GM21529 (cell line): Measurements from ENCODE around the gene POLA1.
"Not testable (repeated sequence)": the region's sequence is repeated elsewhere in the genome, so short reads cannot be mapped to it uniquely, and the experiment has no call there.

Experiments used
- ATAC-seq: cut with Tn5 transposase; IDR thresholded peaks from one replicate; pipeline ENCODE4 v1.9.1; 2021; ENCODE audit not compliant: unreplicated experiment

The POLA1 gene

DNA sequence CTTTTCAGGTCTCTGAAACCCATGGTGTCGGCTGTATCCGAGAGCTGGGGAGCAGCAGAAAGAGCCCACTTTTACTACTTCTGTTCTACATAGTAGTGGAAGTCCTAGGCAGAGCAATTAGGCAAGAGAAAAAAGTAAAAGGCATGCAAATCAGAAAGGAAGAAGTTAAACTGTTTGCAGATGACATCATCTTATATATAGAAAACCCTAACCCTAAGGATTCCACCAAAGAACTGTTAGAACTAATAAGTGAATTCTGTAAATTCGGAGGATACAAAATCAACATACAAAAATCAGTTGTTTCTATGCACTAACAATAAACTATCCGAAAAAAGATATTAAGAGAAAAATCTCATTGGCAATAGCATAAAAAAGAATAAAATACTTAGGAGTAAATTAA is 95.3 kb downstream of the POLA1 start:
- no peak for ATAC-seq

GRCh38 chrX:24790166-24790565 is 96.4 kb downstream of the POLA1 start:
- ATAC-seq = no peak

DNA sequence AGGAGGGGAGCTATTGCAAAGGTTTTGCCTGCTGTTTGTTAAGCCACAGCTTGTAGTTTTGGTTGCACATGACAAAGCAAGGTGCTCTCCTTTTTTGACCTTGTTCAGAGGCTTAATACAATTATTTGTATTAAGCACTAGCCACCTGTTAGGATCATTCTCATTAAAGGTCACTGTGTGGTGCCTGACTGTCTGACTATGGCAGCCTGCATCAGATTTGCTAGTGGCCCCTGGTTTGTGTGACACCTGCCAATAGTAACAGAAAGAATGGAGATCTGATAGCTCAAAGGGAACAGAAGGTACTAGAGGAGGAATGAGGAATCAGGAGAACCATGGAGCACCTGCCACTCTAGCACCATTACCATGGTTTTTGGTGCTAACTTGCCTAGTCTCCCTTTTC is 102.5 kb downstream of the POLA1 start:
- ATAC-seq = no peak

GRCh38 chrX:24799078-24799477 is 105.4 kb downstream of the POLA1 start:
- ATAC-seq = no peak

GRCh38 chrX:24799565-24799964 is 105.8 kb downstream of the POLA1 start:
- ATAC-seq = no peak

DNA sequence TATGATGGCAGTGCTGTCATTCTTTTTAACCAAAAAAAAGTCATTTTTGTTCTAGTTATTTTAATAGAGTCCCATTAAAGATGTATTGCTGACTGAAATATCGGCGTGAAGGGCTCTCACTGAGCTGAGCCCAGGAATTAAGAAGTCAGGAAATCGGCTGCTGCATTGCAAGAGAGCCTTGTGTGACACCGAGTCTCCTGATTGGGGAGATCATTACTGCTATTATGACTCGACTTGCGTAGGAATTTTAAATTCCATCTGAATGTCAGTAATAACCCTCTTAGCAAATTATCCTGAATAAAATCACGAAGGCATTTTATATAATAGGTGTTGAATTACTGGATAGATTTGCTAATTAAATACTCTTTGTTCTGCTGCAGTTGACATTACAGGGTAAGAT is 111.5 kb downstream of the POLA1 start:
- no peak for ATAC-seq

- not testable (repeated sequence) for ATAC-seq
These were observed 126.1 kb downstream of the POLA1 start for GRCh38 chrX:24819807-24820206.

- ATAC-seq = no peak
These were observed 134.4 kb downstream of the POLA1 start for GRCh38 chrX:24828147-24828546.

- ATAC-seq = no peak
These were observed 134.9 kb downstream of the POLA1 start for GRCh38 chrX:24828600-24828999.

DNA sequence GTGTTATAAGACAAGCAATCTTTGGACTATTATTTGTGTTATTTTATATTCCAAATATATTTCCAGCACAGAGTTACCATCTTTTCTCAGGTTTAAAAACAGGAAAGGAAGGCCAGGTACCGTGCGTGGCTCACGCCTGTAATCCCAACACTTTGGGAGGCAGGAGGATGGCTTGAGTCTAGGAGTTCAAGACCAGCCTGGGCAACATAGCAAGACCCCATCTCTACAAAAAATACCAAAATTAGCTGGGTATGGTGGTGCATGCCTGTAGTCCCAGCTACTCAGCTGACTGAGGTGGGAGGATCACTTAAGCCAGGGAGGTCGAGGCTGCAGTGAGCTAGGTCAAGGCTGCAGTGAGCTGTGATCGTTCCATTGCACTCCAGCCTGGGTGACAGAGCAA is 140.0 kb downstream of the POLA1 start:
- no peak for ATAC-seq

- no peak for ATAC-seq
These were observed 144.2 kb downstream of the POLA1 start for GRCh38 chrX:24837966-24838365.

- ATAC-seq = no peak
These were observed 144.9 kb downstream of the POLA1 start for GRCh38 chrX:24838629-24839028.

GRCh38 chrX:24839331-24839730 is 145.6 kb downstream of the POLA1 start:
- no peak for ATAC-seq

GRCh38 chrX:24842486-24842885 is 148.8 kb downstream of the POLA1 start:
- ATAC-seq = no peak

DNA sequence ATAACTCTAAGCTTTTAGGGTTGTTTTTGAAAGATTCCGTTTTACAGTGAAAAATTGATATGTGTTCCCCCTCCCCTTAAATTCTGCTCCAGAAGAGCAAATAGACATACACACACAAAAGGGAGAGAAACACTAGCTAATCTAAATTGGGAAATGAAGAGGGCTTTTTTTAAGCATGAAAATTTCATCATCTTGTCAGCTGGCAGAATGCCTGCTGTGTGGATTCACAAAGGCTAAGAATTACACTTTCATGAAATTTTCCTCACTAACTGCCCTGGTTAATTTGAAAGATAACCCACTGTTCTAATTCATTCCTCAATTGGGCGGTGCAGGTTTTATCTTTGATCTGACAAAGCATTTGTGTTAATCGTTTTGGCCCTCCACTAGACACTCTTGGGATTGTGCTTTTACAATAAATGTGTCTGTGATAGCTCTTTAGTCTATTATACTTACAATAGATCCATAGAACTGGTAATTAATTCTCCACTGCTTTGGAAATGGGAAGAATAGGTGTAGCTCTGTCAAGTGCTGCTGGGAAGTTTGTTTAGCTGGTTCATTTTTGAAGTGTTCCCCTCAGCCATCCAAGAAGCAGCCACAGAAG is 152.9 kb downstream of the POLA1 start:
- ATAC-seq = no peak

- ATAC-seq = no peak
These were observed 157.6 kb downstream of the POLA1 start for GRCh38 chrX:24851289-24851688.

GRCh38 chrX:24851780-24852179 is 158.1 kb downstream of the POLA1 start:
- no peak for ATAC-seq

- no peak for ATAC-seq
These were observed 164.5 kb downstream of the POLA1 start for GRCh38 chrX:24858004-24858746.

DNA sequence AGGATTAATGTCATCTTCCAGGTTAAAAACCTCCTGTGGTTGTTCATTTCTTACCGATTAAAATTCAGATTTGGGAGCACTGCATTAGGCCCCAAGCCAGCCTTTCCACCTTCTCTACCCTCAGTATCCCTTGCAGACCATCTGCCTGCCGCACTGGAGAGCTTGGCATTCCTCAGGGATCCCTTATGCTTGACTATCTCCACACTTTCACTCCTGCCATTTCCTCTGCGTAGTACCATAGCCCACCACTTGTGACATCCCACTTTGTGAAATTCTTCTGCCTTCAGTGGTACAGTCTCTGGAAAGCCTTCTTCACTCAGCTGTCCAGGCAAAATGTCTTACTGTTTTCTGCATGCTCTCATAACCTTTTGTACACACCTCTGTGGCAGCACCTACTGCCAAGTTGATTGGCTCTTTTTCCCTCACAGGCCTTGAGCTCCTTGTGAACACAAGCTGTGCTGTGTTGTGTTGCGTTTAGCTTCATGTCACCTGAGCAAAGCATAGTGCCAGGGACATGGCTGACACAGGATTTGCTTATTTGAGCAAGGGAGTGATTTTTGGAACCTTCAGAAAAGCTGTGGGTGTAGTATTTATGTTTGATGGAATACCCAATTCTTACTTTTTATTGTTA is 165.6 kb downstream of the POLA1 start:
- no peak for ATAC-seq

GRCh38 chrX:24860140-24860539 is 166.4 kb downstream of the POLA1 start:
- no peak for ATAC-seq

DNA sequence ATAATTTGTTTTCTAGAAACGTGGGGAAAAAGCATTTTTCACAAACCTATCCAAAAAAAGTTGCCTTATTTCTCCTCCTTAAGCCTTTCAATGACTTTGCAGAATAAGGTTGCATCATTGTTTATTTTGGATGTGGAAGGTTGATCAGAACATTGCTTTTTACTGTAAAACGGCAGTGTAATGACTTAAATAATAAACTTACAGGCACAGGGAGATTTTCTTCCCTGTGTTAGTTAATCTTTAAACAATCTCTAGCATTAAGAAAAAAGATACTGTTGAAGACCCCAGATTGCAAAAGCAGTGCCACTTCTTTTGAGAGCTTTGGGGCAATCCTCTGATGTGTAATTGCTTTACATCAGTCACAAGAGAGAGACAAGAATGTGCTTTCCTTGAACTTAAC is 168.6 kb downstream of the POLA1 start:
- no peak for ATAC-seq

- not testable (repeated sequence) for ATAC-seq
These were observed 170.1 kb downstream of the POLA1 start for GRCh38 chrX:24863779-24864178.
